DND-41 (cell line): ENCODE results near the gene SELENOS.

Source experiments
- ATAC-seq: fragments of 200-7000 bp; cut with Tn5 transposase; 3 replicates; pipeline ENCODE4 v1.9.1; 2021; ENCODE audit warnings: low read depth; ENCODE audit not compliant: insufficient read depth
- DNase-seq: peaks from one replicate; pipeline ENCODE4 v3.0.0-alpha.2; 2020
- H2AFZ ChIP-seq: 2 replicates; pipeline ENCODE4 v1.6.0; 2012; ENCODE audit warnings: low read depth, low read length
- H3K27ac ChIP-seq: 2 replicates; pipeline ENCODE4 v1.5.1; 2012; ENCODE audit warnings: low read length, inconsistent platforms
- H3K27me3 ChIP-seq: fragments of 200-600 bp; sonication (generic); 2 replicates; pipeline ENCODE4 v1.6.0; 2012; ENCODE audit warnings: low read length, mild to moderate bottlenecking, inconsistent platforms; ENCODE audit not compliant: insufficient read depth, poor library complexity
- H3K36me3 ChIP-seq: 2 replicates; pipeline ENCODE4 v1.5.1; 2012; ENCODE audit warnings: low read length, inconsistent platforms; ENCODE audit not compliant: insufficient read depth
- H3K4me1 ChIP-seq: 2 replicates; pipeline ENCODE4 v1.5.1; 2012; ENCODE audit warnings: mild to moderate bottlenecking, low read length; ENCODE audit not compliant: insufficient read depth
- H3K4me2 ChIP-seq: 2 replicates; pipeline ENCODE4 v1.6.0; 2012; ENCODE audit warnings: mild to moderate bottlenecking, moderate library complexity, low read length, inconsistent platforms; ENCODE audit not compliant: insufficient read depth
- H3K4me3 ChIP-seq, 2 experiments: fragments of 200-600 bp in 1 of 2; shearing (Covaris generic) in 1 of 2; 2 replicates each; pipeline ENCODE4 v1.5.1; 2012 to 2016; ENCODE audit warnings: inconsistent platforms in 2 of 2, low read length in 2 of 2, mild to moderate bottlenecking in 2 of 2, low read depth in 1 of 2, moderate library complexity in 1 of 2
- H3K79me2 ChIP-seq: 2 replicates; pipeline ENCODE4 v1.6.0; 2012; ENCODE audit warnings: low read length, inconsistent platforms; ENCODE audit not compliant: insufficient read depth
- H3K9ac ChIP-seq: 2 replicates; pipeline ENCODE4 v1.6.0; 2012; ENCODE audit warnings: low read depth, mild to moderate bottlenecking, inconsistent platforms, low read length, moderate library complexity
- H3K9me3 ChIP-seq: 2 replicates; pipeline ENCODE4 v1.5.1; 2012; ENCODE audit warnings: low read length, moderate library complexity, mild to moderate bottlenecking, inconsistent platforms; ENCODE audit not compliant: insufficient read depth, severe bottlenecking
- H4K20me1 ChIP-seq: 2 replicates; pipeline ENCODE4 v1.6.0; 2012; ENCODE audit warnings: low read length; ENCODE audit not compliant: insufficient read depth
- EZH2 ChIP-seq: IDR thresholded peaks from 3 replicates; pipeline ENCODE4 v1.6.1; 2012; ENCODE audit warnings: borderline replicate concordance, low read depth, mild to moderate bottlenecking, moderate library complexity, low read length, inconsistent platforms; ENCODE audit not compliant: severe bottlenecking
- TF ChIP-seq, protein P1 (sequence below): IDR thresholded peaks from 2 replicates; pipeline ENCODE4 v1.5.1; 2012; ENCODE audit warnings: borderline replicate concordance, low read length, moderate library complexity, mild to moderate bottlenecking; ENCODE audit not compliant: poor library complexity, severe bottlenecking; ENCODE audit errors: extremely low read depth

Gene SELENOS

GRCh38 chr15:101243420-101243819 lies 33.9 kb downstream of the SELENOS start:
- Histone ChIP-seq H4K20me1 (peaks cover 18% of the 10 kb centered on the region), H3K9ac (peak overlapping the region; percentile 41; the same call in 1 of the 2 replicates), H3K27me3 (no peaks in the 10 kb centered on the region), H3K9me3 (no peaks in the 10 kb centered on the region), H3K79me2 (peaks cover 97% of the 10 kb centered on the region), H2AFZ (no peak overlapping the region), H3K27ac (peak overlapping the region; percentile 89), H3K4me1 (peaks cover 68% of the 10 kb centered on the region), H3K4me2 (peak overlapping the region; percentile 53), H3K36me3 (peaks cover 15% of the 10 kb centered on the region), H3K4me3 (no peak overlapping the region)
- no peak for TF ChIP-seq EZH2
- TF ChIP-seq, protein P1, sequence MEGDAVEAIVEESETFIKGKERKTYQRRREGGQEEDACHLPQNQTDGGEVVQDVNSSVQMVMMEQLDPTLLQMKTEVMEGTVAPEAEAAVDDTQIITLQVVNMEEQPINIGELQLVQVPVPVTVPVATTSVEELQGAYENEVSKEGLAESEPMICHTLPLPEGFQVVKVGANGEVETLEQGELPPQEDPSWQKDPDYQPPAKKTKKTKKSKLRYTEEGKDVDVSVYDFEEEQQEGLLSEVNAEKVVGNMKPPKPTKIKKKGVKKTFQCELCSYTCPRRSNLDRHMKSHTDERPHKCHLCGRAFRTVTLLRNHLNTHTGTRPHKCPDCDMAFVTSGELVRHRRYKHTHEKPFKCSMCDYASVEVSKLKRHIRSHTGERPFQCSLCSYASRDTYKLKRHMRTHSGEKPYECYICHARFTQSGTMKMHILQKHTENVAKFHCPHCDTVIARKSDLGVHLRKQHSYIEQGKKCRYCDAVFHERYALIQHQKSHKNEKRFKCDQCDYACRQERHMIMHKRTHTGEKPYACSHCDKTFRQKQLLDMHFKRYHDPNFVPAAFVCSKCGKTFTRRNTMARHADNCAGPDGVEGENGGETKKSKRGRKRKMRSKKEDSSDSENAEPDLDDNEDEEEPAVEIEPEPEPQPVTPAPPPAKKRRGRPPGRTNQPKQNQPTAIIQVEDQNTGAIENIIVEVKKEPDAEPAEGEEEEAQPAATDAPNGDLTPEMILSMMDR, result no peak
- ATAC-seq (no peak), DNase-seq (no peak)

DNA sequence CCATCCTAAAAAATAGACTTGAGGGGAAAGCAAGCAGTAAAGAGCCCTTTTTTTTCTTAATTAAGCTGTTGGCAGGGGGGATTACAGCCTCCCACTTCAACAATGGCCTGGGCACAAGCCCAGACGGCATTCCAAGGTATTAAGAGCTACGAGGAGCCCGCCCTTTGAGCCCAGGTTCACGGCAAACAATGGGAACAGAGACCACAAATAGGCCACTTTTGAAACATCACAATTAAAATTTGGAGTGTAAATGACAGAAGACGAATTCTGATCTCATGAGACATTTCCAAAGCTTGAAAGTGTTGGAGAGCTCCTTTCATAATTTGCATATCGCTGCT lies 34.3 kb downstream of the SELENOS start:
- Histone ChIP-seq H3K9ac (peak overlapping the region; percentile 41), H3K79me2 (peaks cover 97% of the 10 kb centered on the region), H4K20me1 (peaks cover 18% of the 10 kb centered on the region), H2AFZ (no peak overlapping the region), H3K27ac (peak overlapping the region; percentile 89), H3K4me2 (peak overlapping the region; percentile 53), H3K27me3 (no peaks in the 10 kb centered on the region), H3K4me3 (no peak overlapping the region; a peak in 1 of 4 replicates), H3K9me3 (no peaks in the 10 kb centered on the region), H3K4me1 (peaks cover 64% of the 10 kb centered on the region), H3K36me3 (peaks cover 12% of the 10 kb centered on the region)
- TF ChIP-seq EZH2, result no peak
- TF ChIP-seq, protein P1, result no peak
- DNase-seq, result no peak
- no peak for ATAC-seq

DNA sequence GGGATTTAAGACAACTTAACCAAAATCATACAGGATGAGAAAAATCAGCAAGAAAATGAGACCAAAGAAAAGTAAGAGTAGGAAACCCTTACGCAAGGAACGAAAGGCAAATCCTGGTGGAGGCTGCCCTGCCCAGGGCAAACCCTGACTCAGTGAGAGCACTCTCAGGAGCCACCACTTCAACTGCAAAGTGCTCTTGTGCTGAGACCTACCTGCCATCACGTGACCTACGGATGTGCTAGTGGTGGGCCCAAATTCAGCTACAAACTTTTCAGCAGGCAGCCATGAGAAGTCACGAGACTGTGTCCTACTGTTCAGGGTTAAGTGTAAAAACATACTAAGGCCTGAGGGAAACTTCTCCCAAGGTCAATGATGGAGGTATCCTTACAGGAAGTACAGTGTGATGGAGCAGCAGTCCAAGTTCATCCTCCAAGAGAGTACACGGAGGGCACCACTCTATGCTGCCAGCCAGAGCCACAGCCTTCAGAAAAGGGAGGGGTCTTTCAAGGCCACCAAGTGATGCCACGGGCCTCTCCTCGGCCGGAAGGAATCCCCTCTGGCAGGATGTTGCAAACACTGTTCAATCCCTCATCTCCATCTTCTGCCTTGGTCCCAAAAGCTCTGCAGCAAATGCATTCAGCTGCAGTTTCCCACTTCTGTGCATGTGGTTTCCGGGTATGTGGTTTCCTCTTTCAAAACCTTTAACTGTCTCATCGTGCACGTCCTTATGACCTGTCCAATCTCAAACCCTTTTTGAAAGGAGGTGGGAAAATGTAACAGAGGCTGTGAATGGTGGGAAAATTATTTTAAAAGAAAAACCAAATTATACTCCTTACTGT lies 34.9 kb downstream of the SELENOS start:
- peak; percentile 88 for ATAC-seq
- peak overlapping the region; percentile 53 for H3K4me2 ChIP-seq
- no peaks in the 10 kb centered on the region for H3K27me3 ChIP-seq
- H4K20me1 ChIP-seq, result peaks cover 18% of the 10 kb centered on the region
- peak; percentile 83 for DNase-seq
- H3K36me3 ChIP-seq, result peaks cover 8% of the 10 kb centered on the region
- TF ChIP-seq EZH2, result no peak
- TF ChIP-seq, protein P1, result no peak
- H3K9ac ChIP-seq, result peak overlapping the region; percentile 41
- H3K9me3 ChIP-seq, result no peaks in the 10 kb centered on the region
- H3K27ac ChIP-seq, result peak overlapping the region; percentile 89
- peak overlapping the region in 1 of 2 experiments; percentile 11; a peak in 2 of 4 replicates for H3K4me3 ChIP-seq
- H3K4me1 ChIP-seq, result peaks cover 60% of the 10 kb centered on the region
- peaks cover 96% of the 10 kb centered on the region for H3K79me2 ChIP-seq
- H2AFZ ChIP-seq, result no peak overlapping the region
